Loucy (cell line): ENCODE measurements around the gene C17orf107.

Source experiments
- CTCF ChIP-seq: fragments of 200-600 bp; sonication (generic); conservative IDR thresholded peaks from 2 replicates; pipeline ENCODE4 v1.5.1; 2014; ENCODE audit warnings: mild to moderate bottlenecking, antibody characterized with exemption, low read length
- EZH2phosphoT487 ChIP-seq: fragments of 200-600 bp; IDR thresholded peaks from 2 replicates; pipeline ENCODE4 v1.6.1; 2018; ENCODE audit warnings: antibody characterized with exemption, mild to moderate bottlenecking, moderate library complexity, borderline replicate concordance

GRCh38 chr17:4951486-4951885, 52.1 kb downstream of the C17orf107 start:
- TF ChIP-seq CTCF (no peak), EZH2phosphoT487 (no peak)
